Neuronal stem cell (in vitro differentiated cells): ENCODE measurements around the gene MORC1.

Experiments
- DNase-seq: peaks from one replicate; pipeline ENCODE4 v3.0.0-alpha.2; 2013; ENCODE audit warnings: low spot score
- H2AFZ ChIP-seq: one replicate; pipeline ENCODE4 v1.6.1; 2013; ENCODE audit warnings: mild to moderate bottlenecking, low read length, inconsistent platforms
- H2AK5ac ChIP-seq: 2 replicates; pipeline ENCODE4 v1.6.1; 2013; ENCODE audit warnings: low read depth, mild to moderate bottlenecking, inconsistent platforms, low read length, moderate library complexity, mixed read lengths
- H2BK120ac ChIP-seq: 2 replicates; pipeline ENCODE4 v1.6.1; 2013; ENCODE audit warnings: low read depth, mild to moderate bottlenecking, inconsistent platforms, low read length, moderate library complexity, mixed read lengths
- H2BK12ac ChIP-seq: one replicate; pipeline ENCODE4 v1.6.1; 2013; ENCODE audit warnings: low read length, inconsistent platforms
- H2BK15ac ChIP-seq: 2 replicates; pipeline ENCODE4 v1.6.1; 2013; ENCODE audit warnings: mild to moderate bottlenecking, low read length, inconsistent platforms, mixed read lengths
- H2BK5ac ChIP-seq: one replicate; pipeline ENCODE4 v1.6.1; 2013; ENCODE audit warnings: inconsistent platforms, mild to moderate bottlenecking, low read length, moderate library complexity
- H3K14ac ChIP-seq: one replicate; pipeline ENCODE4 v1.6.1; 2013; ENCODE audit warnings: low read length, inconsistent platforms
- H3K18ac ChIP-seq: 2 replicates; pipeline ENCODE4 v1.6.1; 2013; ENCODE audit warnings: low read length, inconsistent platforms
- H3K23ac ChIP-seq: 2 replicates; pipeline ENCODE4 v1.6.1; 2013; ENCODE audit warnings: low read depth, mild to moderate bottlenecking, mixed read lengths, low read length, inconsistent platforms; ENCODE audit not compliant: poor library complexity
- H3K27ac ChIP-seq: replicated peaks from 3 replicates; pipeline ENCODE4 v1.5.1; 2013; ENCODE audit warnings: low read length, inconsistent platforms
- H3K27me3 ChIP-seq, 3 experiments: 2 replicates each; pipeline ENCODE4 v1.6.1; 2013; ENCODE audit warnings: low read length in 3 of 3, mild to moderate bottlenecking in 2 of 3, inconsistent platforms in 1 of 3, low read depth in 1 of 3, mixed read lengths in 1 of 3, moderate library complexity in 1 of 3; ENCODE audit not compliant: control insufficient read depth in 3 of 3, insufficient read depth in 3 of 3
- H3K36me3 ChIP-seq, 2 donors: replicated peaks in 1 of 2; 2 replicates each; pipeline ENCODE4 v1.6.1; 2013; ENCODE audit warnings: low read length in 2 of 2; ENCODE audit not compliant: control insufficient read depth in 2 of 2, insufficient read depth in 2 of 2
- H3K4ac ChIP-seq: 2 replicates; pipeline ENCODE4 v1.6.1; 2013; ENCODE audit warnings: inconsistent platforms, mild to moderate bottlenecking, low read length, moderate library complexity
- H3K4me1 ChIP-seq, 2 donors: 1 replicate in 1 of 2; 2 replicates in 1 of 2; pipeline ENCODE4 v1.6.1; 2013; ENCODE audit warnings: low read length in 2 of 2, low read depth in 1 of 2; ENCODE audit not compliant: control insufficient read depth in 2 of 2, insufficient read depth in 1 of 2
- H3K4me2 ChIP-seq: one replicate; pipeline ENCODE4 v1.6.1; 2013; ENCODE audit warnings: mild to moderate bottlenecking, low read length, inconsistent platforms; ENCODE audit not compliant: insufficient read depth, poor library complexity, severe bottlenecking
- H3K4me3 ChIP-seq, 2 donors: 2 replicates each; pipeline ENCODE4 v1.5.1; 2013; ENCODE audit warnings: low read length in 2 of 2, mild to moderate bottlenecking in 2 of 2, inconsistent platforms in 1 of 2, moderate library complexity in 1 of 2
- H3K79me1 ChIP-seq: one replicate; pipeline ENCODE4 v1.6.1; 2013; ENCODE audit warnings: low read depth, mild to moderate bottlenecking, inconsistent platforms, low read length, moderate library complexity
- H3K9ac ChIP-seq: one replicate; pipeline ENCODE4 v1.6.1; 2013; ENCODE audit warnings: mild to moderate bottlenecking, low read depth, low read length, inconsistent platforms; ENCODE audit not compliant: poor library complexity
- H3K9me3 ChIP-seq, 2 donors: replicated peaks in 1 of 2; 2 replicates each; pipeline versions ENCODE3 to v1.6.1; 2013; ENCODE audit warnings: low read length in 2 of 2, mild to moderate bottlenecking in 2 of 2, inconsistent platforms in 1 of 2, low read depth in 1 of 2, mixed read lengths in 1 of 2, moderate library complexity in 1 of 2; ENCODE audit not compliant: control insufficient read depth in 2 of 2, insufficient read depth in 1 of 2
- H4K8ac ChIP-seq: one replicate; pipeline ENCODE4 v1.6.1; 2013; ENCODE audit warnings: low read depth, mild to moderate bottlenecking, inconsistent platforms, low read length, moderate library complexity
- H4K91ac ChIP-seq: one replicate; pipeline ENCODE4 v1.6.1; 2013; ENCODE audit warnings: low read length, low read depth, mild to moderate bottlenecking, inconsistent platforms; ENCODE audit not compliant: poor library complexity
- WGBS, 2 donors: extraction: QIAGEN DNeasy Blood & Tissue Kit; methylation state at CpG; one replicate each; pipeline ENCODE4 v1.1.7; 2013; ENCODE audit warnings: missing lambda C conversion rate in 2 of 2, mixed read lengths in 1 of 2; ENCODE audit not compliant: insufficient read length in 2 of 2, insufficient replicate concordance in 1 of 2; ENCODE audit errors: extremely low coverage in 2 of 2; 5-methylcytosine and 5-hydroxymethylcytosine counted together

MORC1 gene

DNA sequence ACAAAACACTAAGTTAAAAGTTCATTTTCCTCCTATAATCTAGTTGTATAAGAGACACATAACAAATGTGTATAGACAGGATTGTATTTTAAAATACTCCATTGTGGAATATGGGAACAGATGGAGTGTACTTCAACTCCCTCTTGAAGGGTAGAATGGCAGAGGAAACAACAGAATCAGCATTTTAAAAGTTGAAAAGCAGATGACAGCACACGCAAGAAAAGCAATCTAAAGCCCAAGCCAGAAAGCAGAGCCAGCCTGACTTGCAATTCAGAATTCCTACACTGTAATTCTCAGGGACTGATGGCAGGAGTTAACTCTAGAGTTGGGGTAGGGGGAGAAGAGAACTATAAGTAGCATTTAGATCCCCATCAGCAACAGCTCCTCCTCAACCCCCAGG lies 22.8 kb downstream of the MORC1 start:
- Histone ChIP-seq H3K9me3 (no peaks in the 10 kb centered on the region), H3K4me1 (peaks cover 0 to 2% of the 10 kb centered on the region in 2 donors), H3K4me3 (no peak overlapping the region), H4K8ac (no peak overlapping the region), H2BK12ac (no peak overlapping the region), H3K27me3 (peaks cover 0 to 2% (median 0%) of the 10 kb centered on the region in 3 experiments), H3K4ac (no peak overlapping the region), H3K18ac (no peak overlapping the region), H2BK15ac (no peak overlapping the region), H2BK5ac (no peak overlapping the region), H3K14ac (no peak overlapping the region), H3K23ac (no peak overlapping the region), H3K36me3 (no peaks in the 10 kb centered on the region), H2BK120ac (no peak overlapping the region), H2AK5ac (no peak overlapping the region), H4K91ac (no peak overlapping the region), H3K4me2 (no peak overlapping the region), H2AFZ (no peak overlapping the region), H3K9ac (no peak overlapping the region), H3K27ac (no peak overlapping the region), H3K79me1 (no peaks in the 10 kb centered on the region)
- no CpG with 5 or more reads among the region's 1 CpG for WGBS, 2 donors
- no peak for DNase-seq

- DNase-seq: no peak
- Histone ChIP-seq H3K9ac (no peak overlapping the region), H2BK120ac (no peak overlapping the region), H3K79me1 (no peaks in the 10 kb centered on the region), H3K4me2 (no peak overlapping the region), H3K4me1 (peaks cover 0 to 2% of the 10 kb centered on the region in 2 donors), H3K23ac (no peak overlapping the region), H3K4me3 (no peak overlapping the region), H2AFZ (no peak overlapping the region), H3K9me3 (no peaks in the 10 kb centered on the region), H3K27ac (no peak overlapping the region), H3K36me3 (no peaks in the 10 kb centered on the region), H2BK5ac (no peak overlapping the region), H4K91ac (no peak overlapping the region), H2AK5ac (no peak overlapping the region), H3K4ac (no peak overlapping the region), H2BK15ac (no peak overlapping the region), H3K14ac (no peak overlapping the region), H3K27me3 (peaks cover 0 to 2% (median 0%) of the 10 kb centered on the region in 3 experiments), H2BK12ac (no peak overlapping the region), H3K18ac (no peak overlapping the region), H4K8ac (no peak overlapping the region)
Observed at GRCh38 chr3:109093561-109093960, 24.4 kb downstream of the MORC1 start.

DNA sequence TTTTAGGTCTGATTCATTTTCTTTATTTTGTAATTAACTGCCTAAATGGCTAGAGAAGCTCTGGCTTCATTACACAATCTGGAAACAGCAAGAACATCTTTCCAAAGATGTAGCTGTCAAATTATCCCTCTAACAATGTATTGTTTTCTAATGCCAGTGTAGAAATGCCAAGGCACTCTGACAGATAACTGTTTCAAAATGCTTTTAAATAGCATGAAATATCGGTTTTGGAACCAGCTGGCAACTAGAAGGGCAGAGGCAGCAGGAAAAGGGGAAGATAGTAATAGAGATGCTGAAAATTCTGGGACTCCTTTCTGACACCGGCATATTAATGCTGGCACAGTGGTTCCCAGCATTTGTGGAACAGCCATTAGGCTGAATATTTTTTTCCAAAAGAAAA lies 26.1 kb downstream of the MORC1 start:
- H3K4me2 ChIP-seq: no peak overlapping the region
- H3K27me3 ChIP-seq: peaks cover 0 to 2% (median 0%) of the 10 kb centered on the region in 3 experiments
- no peak overlapping the region for H2BK12ac ChIP-seq
- WGBS, 2 donors: no CpG with 5 or more reads among the region's 2 CpGs
- H3K9me3 ChIP-seq: no peaks in the 10 kb centered on the region
- H3K4me3 ChIP-seq: no peak overlapping the region
- no peak overlapping the region for H3K27ac ChIP-seq
- H2BK15ac ChIP-seq: no peak overlapping the region
- no peak for DNase-seq
- no peaks in the 10 kb centered on the region for H3K79me1 ChIP-seq
- no peak overlapping the region for H2AFZ ChIP-seq
- no peak overlapping the region for H3K9ac ChIP-seq
- H4K8ac ChIP-seq: no peak overlapping the region
- H2BK5ac ChIP-seq: no peak overlapping the region
- peaks cover 0 to 2% of the 10 kb centered on the region in 2 donors for H3K4me1 ChIP-seq
- H4K91ac ChIP-seq: no peak overlapping the region
- H3K18ac ChIP-seq: no peak overlapping the region
- H2AK5ac ChIP-seq: no peak overlapping the region
- no peak overlapping the region for H2BK120ac ChIP-seq
- no peaks in the 10 kb centered on the region for H3K36me3 ChIP-seq
- H3K23ac ChIP-seq: no peak overlapping the region
- H3K14ac ChIP-seq: no peak overlapping the region
- no peak overlapping the region for H3K4ac ChIP-seq

DNA sequence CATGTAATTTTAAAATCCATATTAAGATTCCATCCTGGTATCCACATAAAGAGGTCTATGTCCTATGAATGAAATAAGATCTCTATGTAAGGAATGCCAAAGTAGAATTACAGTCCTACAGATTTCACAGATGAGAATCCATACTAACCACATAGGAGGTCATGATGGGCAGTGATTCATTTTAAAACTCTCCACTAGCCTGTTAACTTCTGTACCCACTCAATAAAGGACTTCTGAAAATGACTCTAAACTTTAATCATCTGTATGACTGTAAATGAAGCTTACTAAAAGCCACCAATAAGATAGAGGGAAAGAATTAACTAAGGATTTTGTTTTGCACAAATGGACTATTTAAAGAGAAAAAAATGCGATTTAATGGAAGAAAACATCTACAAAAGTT lies 28.7 kb downstream of the MORC1 start:
- Histone ChIP-seq H3K27ac (no peak overlapping the region), H3K4me3 (no peak overlapping the region), H2BK15ac (no peak overlapping the region), H3K9me3 (no peaks in the 10 kb centered on the region), H3K79me1 (no peaks in the 10 kb centered on the region), H4K91ac (no peak overlapping the region), H2BK120ac (no peak overlapping the region), H4K8ac (no peak overlapping the region), H3K18ac (no peak overlapping the region), H2AK5ac (no peak overlapping the region), H3K36me3 (no peaks in the 10 kb centered on the region), H3K27me3 (peaks cover 0 to 2% (median 0%) of the 10 kb centered on the region in 3 experiments), H3K9ac (no peak overlapping the region), H2AFZ (no peak overlapping the region), H3K4me1 (peaks cover 0 to 2% of the 10 kb centered on the region in 2 donors), H2BK12ac (no peak overlapping the region), H2BK5ac (no peak overlapping the region), H3K4me2 (no peak overlapping the region), H3K23ac (no peak overlapping the region), H3K4ac (no peak overlapping the region), H3K14ac (no peak overlapping the region)
- WGBS, 2 donors: no CpG with 5 or more reads among the region's 1 CpG
- DNase-seq: no peak
